Measurements from ENCODE around the gene RFTN1. TPM values are rescaled to one million over a fixed set of nuclear protein-coding genes. Genes with fewer than 3 reads are reported as not detected.
"Not testable (repeated sequence)": the region's sequence is repeated elsewhere in the genome, so short reads cannot be mapped to it uniquely, and the experiment has no call there.

Gene RFTN1
- total RNA-seq, 1 experiment from 2014 or later: 120 TPM

GRCh38 chr3:16329036-16329825 lies 184.3 kb downstream of the RFTN1 start:
- no peak for DNase-seq (ENCODE audit: low read depth)

GRCh38 chr3:16328124-16328523 lies 185.4 kb downstream of the RFTN1 start:
- DNase-seq (ENCODE audit: low read depth): no peak

GRCh38 chr3:16326724-16327349 lies 186.7 kb downstream of the RFTN1 start:
- DNase-seq (ENCODE audit: low read depth): no peak

GRCh38 chr3:16325850-16326249 lies 187.6 kb downstream of the RFTN1 start:
- DNase-seq (ENCODE audit: low read depth): no peak

- no peak for DNase-seq (ENCODE audit: low read depth)
These were observed 189.8 kb downstream of the RFTN1 start for GRCh38 chr3:16323737-16324136.

GRCh38 chr3:16322189-16322588 lies 191.3 kb downstream of the RFTN1 start:
- no peak for DNase-seq (ENCODE audit: low read depth)

GRCh38 chr3:16320711-16321110 lies 192.8 kb downstream of the RFTN1 start:
- DNase-seq (ENCODE audit: low read depth): no peak

- DNase-seq (ENCODE audit: low read depth): no peak
These were observed 193.8 kb downstream of the RFTN1 start for GRCh38 chr3:16319723-16320122.

- no peak for DNase-seq (ENCODE audit: low read depth)
These were observed 194.2 kb downstream of the RFTN1 start for GRCh38 chr3:16319307-16319706.

GRCh38 chr3:16318176-16318575 lies 195.3 kb downstream of the RFTN1 start:
- DNase-seq (ENCODE audit: low read depth): no peak

- DNase-seq (ENCODE audit: low read depth): no peak
These were observed 195.9 kb downstream of the RFTN1 start for GRCh38 chr3:16317561-16317945.

- DNase-seq (ENCODE audit: low read depth): no peak
These were observed 196.5 kb downstream of the RFTN1 start for GRCh38 chr3:16316847-16317560.

GRCh38 chr3:16316396-16316795 lies 197.1 kb downstream of the RFTN1 start:
- no peak for DNase-seq (ENCODE audit: low read depth)

GRCh38 chr3:16315623-16316022 lies 197.9 kb downstream of the RFTN1 start:
- DNase-seq (ENCODE audit: low read depth): no peak

GRCh38 chr3:16313886-16314645 lies 199.4 kb downstream of the RFTN1 start:
- DNase-seq (ENCODE audit: low read depth): no peak

- DNase-seq (ENCODE audit: low read depth): peak; percentile 28
These were observed 201.5 kb downstream of the RFTN1 start for GRCh38 chr3:16311960-16312451.

- DNase-seq (ENCODE audit: low read depth): not testable (repeated sequence)
These were observed 203.0 kb downstream of the RFTN1 start for GRCh38 chr3:16310486-16310885.

- DNase-seq (ENCODE audit: low read depth): peak; percentile 82
These were observed 203.9 kb downstream of the RFTN1 start for GRCh38 chr3:16309558-16309957.

- no peak for DNase-seq (ENCODE audit: low read depth)
These were observed 204.8 kb downstream of the RFTN1 start for GRCh38 chr3:16308727-16309126.

- DNase-seq (ENCODE audit: low read depth): peak; percentile 15
These were observed 205.5 kb downstream of the RFTN1 start for GRCh38 chr3:16307832-16308531.

- no peak for DNase-seq (ENCODE audit: low read depth)
These were observed 208.4 kb downstream of the RFTN1 start for GRCh38 chr3:16305111-16305541.

All from RPMI7951 (cell line).